Nephron (organoid): Measurements from ENCODE around the gene FOXO6.

ENCODE experiments used
- H3K27ac Mint-ChIP-seq, 3 experiments: 2 replicates each; pipeline ENCODE4 v1.8.0; 2020; ENCODE audit warnings: mixed read lengths in 3 of 3, mild to moderate bottlenecking in 2 of 3, moderate library complexity in 1 of 3
- H3K27me3 Mint-ChIP-seq: 2 replicates; pipeline ENCODE4 v1.8.0; 2021; ENCODE audit warnings: low read depth, mild to moderate bottlenecking, moderate library complexity, mixed read lengths
- H3K36me3 Mint-ChIP-seq: 2 replicates; pipeline ENCODE4 v1.8.0; 2020; ENCODE audit warnings: low read depth, mixed read lengths
- H3K4me1 Mint-ChIP-seq: 2 replicates; pipeline ENCODE4 v1.8.0; 2020; ENCODE audit warnings: mixed read lengths
- H3K4me3 Mint-ChIP-seq, 3 experiments: 2 replicates each; pipeline ENCODE4 v1.8.0; 2020; ENCODE audit warnings: mild to moderate bottlenecking in 3 of 3, mixed read lengths in 3 of 3, moderate library complexity in 2 of 3
- H3K9me3 Mint-ChIP-seq: 2 replicates; pipeline ENCODE4 v1.8.0; 2020; ENCODE audit warnings: mixed read lengths
- TF ChIP-seq, protein P1 (sequence below), 3 experiments: fragments of 200-600 bp; sonication (generic); IDR thresholded peaks; one replicate each; pipeline ENCODE4 v1.5.0; 2021; ENCODE audit warnings: antibody characterized with exemption in 3 of 3; ENCODE audit not compliant: unreplicated experiment in 3 of 3

Gene FOXO6

DNA sequence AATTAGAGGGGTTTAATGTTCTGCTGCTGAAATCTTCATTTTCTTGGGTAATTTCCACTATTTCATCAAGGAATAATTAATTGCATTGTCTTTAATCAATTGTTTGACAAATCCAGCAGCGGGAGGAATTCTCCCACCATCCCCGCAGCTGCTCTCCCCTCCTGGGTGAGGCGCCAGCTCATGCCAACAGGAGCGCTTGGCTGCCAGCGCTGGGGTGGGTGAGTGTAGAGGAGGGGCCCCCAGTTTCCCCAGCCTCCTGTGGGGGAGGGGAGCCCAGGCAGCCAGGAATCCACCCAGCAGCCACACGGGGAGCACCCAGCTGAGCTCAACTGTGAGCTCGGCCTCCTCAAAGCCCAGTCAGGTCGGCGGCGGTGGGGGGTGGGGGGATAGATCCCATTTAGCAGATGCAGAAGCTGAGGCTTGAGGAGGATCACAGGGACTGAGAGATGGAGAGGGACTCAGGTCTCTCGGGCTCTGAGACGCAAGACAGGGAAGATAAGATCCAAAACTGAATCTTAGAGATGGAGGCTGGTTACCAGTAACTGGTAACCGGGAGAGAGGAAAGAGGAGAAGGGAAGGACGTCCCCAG, 46.5 kb downstream of the FOXO6 start:
- TF ChIP-seq, protein P1, sequence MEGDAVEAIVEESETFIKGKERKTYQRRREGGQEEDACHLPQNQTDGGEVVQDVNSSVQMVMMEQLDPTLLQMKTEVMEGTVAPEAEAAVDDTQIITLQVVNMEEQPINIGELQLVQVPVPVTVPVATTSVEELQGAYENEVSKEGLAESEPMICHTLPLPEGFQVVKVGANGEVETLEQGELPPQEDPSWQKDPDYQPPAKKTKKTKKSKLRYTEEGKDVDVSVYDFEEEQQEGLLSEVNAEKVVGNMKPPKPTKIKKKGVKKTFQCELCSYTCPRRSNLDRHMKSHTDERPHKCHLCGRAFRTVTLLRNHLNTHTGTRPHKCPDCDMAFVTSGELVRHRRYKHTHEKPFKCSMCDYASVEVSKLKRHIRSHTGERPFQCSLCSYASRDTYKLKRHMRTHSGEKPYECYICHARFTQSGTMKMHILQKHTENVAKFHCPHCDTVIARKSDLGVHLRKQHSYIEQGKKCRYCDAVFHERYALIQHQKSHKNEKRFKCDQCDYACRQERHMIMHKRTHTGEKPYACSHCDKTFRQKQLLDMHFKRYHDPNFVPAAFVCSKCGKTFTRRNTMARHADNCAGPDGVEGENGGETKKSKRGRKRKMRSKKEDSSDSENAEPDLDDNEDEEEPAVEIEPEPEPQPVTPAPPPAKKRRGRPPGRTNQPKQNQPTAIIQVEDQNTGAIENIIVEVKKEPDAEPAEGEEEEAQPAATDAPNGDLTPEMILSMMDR (IDR thresholded peaks at IDR 0.05; ENCODE audit: unreplicated experiment in 3 of 3) = no peak
- Mint-ChIP-seq H3K27me3 (peaks cover 29% of the 10 kb centered on the region), H3K9me3 (peaks cover 4% of the 10 kb centered on the region), H3K27ac (no peak overlapping the region), H3K4me3 (no peak overlapping the region), H3K4me1 (peaks cover 40% of the 10 kb centered on the region), H3K36me3 (no peaks in the 10 kb centered on the region)

DNA sequence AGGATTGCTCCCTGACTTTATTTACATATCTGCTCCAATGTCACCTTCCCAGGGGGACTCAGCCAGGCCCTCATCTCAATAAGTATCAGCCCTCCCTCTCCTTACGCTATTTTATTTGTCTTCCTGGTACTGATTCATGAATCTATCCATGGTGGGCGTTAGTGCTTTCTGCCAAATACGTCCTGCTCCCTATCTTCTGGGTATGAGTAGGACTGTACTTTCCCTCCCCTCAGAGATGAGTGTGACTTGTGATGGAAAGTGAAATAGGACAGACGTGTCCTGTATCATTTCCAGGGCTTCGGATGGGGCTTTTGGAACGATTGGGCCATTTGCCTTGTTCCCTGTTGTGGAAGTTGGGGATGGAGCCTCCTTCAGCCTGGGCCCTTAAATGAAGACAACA, 47.5 kb downstream of the FOXO6 start:
- TF ChIP-seq, protein P1 (IDR thresholded peaks at IDR 0.05; ENCODE audit: unreplicated experiment in 3 of 3) = no peak
- H3K27ac Mint-ChIP-seq = no peak overlapping the region
- H3K4me1 Mint-ChIP-seq = peaks cover 40% of the 10 kb centered on the region
- peaks cover 31% of the 10 kb centered on the region for H3K27me3 Mint-ChIP-seq
- H3K9me3 Mint-ChIP-seq = peaks cover 4% of the 10 kb centered on the region
- no peaks in the 10 kb centered on the region for H3K36me3 Mint-ChIP-seq
- no peak overlapping the region for H3K4me3 Mint-ChIP-seq

DNA sequence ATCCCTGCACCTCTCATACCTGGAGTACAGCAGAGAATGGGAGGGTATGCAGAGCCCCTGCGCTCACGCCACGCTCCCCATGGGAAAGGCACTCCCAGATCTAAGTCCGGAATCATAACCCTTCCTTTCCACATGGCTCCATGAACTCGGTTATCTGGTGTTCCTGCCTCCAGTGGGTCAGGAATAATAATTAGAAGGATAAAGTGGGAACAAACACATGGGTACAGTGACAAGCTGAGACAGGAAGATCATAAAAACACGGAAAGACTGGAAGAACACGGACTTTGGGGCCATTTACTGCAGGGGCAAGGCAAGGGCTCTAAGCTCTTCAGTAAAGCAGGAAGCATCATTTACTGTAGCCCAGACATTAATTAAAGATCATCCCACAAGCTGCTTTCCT, 48.6 kb downstream of the FOXO6 start:
- Mint-ChIP-seq H3K4me1 (peaks cover 43% of the 10 kb centered on the region), H3K27ac (no peak overlapping the region), H3K9me3 (peaks cover 4% of the 10 kb centered on the region), H3K4me3 (no peak overlapping the region), H3K27me3 (peaks cover 30% of the 10 kb centered on the region), H3K36me3 (no peaks in the 10 kb centered on the region)
- TF ChIP-seq, protein P1 (IDR thresholded peaks at IDR 0.05; ENCODE audit: unreplicated experiment in 3 of 3) = no peak

DNA sequence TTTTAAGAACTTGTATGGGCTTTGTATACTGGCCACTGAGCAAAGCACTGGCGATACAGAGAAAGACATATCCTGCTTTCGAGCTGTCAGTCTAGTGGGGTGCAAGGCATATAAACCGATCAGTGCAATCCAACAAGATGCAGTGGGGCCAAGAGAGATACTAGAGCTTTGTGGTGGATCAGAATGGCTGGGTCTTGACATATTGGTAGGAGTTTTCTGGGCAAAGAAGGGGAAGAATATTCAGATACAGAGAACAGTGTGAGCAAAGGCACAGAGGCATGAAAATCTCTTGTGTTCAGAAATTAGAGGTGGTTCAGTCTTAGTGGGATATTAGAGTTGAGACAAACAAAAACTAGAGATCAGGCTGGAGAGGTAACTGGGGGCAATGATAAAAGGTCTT, 49.2 kb downstream of the FOXO6 start:
- H3K36me3 Mint-ChIP-seq = no peaks in the 10 kb centered on the region
- H3K4me3 Mint-ChIP-seq = no peak overlapping the region
- TF ChIP-seq, protein P1 (IDR thresholded peaks at IDR 0.05; ENCODE audit: unreplicated experiment in 3 of 3) = no peak
- H3K4me1 Mint-ChIP-seq = peaks cover 49% of the 10 kb centered on the region
- no peak overlapping the region for H3K27ac Mint-ChIP-seq
- H3K9me3 Mint-ChIP-seq = peaks cover 4% of the 10 kb centered on the region
- H3K27me3 Mint-ChIP-seq = peaks cover 24% of the 10 kb centered on the region

DNA sequence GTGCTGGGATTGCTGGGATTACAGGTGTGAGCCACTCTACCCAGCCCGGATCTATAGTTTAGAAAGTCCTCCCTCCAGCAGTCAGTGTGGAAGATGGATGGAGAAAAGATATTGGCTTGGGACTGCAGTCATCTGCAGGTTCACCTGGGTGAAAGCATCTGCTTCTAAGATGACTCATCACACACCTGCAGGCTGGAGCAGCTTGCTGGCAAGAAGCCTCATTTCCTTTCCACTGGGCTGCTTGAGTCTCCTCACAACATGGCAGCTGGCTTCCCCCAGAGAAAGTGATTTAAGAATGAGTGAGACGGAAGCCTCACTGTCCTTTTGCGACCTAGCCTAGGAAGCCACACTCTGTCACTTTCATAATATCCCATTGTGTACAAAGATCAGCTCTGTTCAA, 50.0 kb downstream of the FOXO6 start:
- TF ChIP-seq, protein P1 (IDR thresholded peaks at IDR 0.05; ENCODE audit: unreplicated experiment in 3 of 3) = no peak
- Mint-ChIP-seq H3K27ac (no peak overlapping the region), H3K36me3 (no peaks in the 10 kb centered on the region), H3K4me3 (no peak overlapping the region), H3K9me3 (peaks cover 4% of the 10 kb centered on the region), H3K27me3 (peaks cover 22% of the 10 kb centered on the region), H3K4me1 (peaks cover 54% of the 10 kb centered on the region)

DNA sequence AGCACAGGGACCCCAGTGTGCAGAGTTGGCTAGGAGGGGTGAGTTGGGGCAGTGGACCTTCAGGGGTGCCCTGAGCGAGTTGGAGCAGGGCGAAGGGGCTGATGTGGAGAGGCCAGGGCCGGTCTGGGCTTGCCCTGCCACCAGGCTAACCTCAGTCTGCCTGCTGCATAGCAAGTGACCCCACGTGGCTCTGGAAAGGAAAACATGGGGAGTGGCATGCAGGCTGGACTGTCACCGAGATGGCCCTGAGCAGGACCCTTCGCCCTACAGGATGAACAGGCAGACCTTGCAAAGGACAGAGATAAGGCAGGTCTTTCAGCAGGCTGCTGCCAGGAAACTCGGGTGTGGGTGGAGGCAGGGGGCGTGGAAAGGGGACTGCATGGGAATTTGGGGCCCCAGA, 51.5 kb downstream of the FOXO6 start:
- H3K4me3 Mint-ChIP-seq = no peak overlapping the region
- H3K27ac Mint-ChIP-seq = peak overlapping the region in 1 of 3 experiments; percentile 6
- peaks cover 4% of the 10 kb centered on the region for H3K9me3 Mint-ChIP-seq
- H3K4me1 Mint-ChIP-seq = peaks cover 65% of the 10 kb centered on the region
- H3K36me3 Mint-ChIP-seq = no peaks in the 10 kb centered on the region
- H3K27me3 Mint-ChIP-seq = peaks cover 28% of the 10 kb centered on the region
- TF ChIP-seq, protein P1 (IDR thresholded peaks at IDR 0.05; ENCODE audit: unreplicated experiment in 3 of 3) = no peak
